Mammary epithelial cell (primary cell): ENCODE measurements around the gene SPATA25.

Experiments
- CTCF ChIP-seq, 2 donors: IDR thresholded peaks in 1 of 2; conservative IDR thresholded peaks in 1 of 2; 2 replicates each; pipeline ENCODE4 v1.5.1; 2011 to 2012; ENCODE audit warnings: inconsistent platforms in 2 of 2, low read length in 2 of 2, mild to moderate bottlenecking in 2 of 2, control low read depth in 1 of 2, low read depth in 1 of 2; ENCODE audit not compliant: insufficient read depth in 1 of 2; ENCODE audit errors: extremely low read depth in 1 of 2
- EZH2 ChIP-seq: IDR thresholded peaks from 2 replicates; pipeline ENCODE4 v1.6.1; 2012; ENCODE audit warnings: low read length, inconsistent platforms, borderline replicate concordance

- TF ChIP-seq CTCF (conservative IDR thresholded peaks at IDR 0.05 in 1 of 2, IDR thresholded peaks at IDR 0.05 in 1 of 2; ENCODE audit: extremely low read depth in 1 of 2, insufficient read depth in 1 of 2, low read depth in 1 of 2, low read length in 2 of 2): no peak
- no peak for TF ChIP-seq EZH2
Measured at GRCh38 chr20:45897289-45897688, 9.9 kb upstream of the SPATA25 start.
